HT1080 (cell line): ENCODE results near the gene ARFGEF3. TPM values are rescaled to one million over a fixed set of nuclear protein-coding genes. Genes with fewer than 3 reads are reported as not detected.

Experiments
- DNase-seq: peaks from one replicate; pipeline ENCODE4 v3.0.0-alpha.2; 2015; ENCODE audit warnings: low read depth
- total RNA-seq: library from RNA; depleted of rRNA; stranded (reverse); fragments of >200 nt; shearing (Covaris generic); gene quantifications from 2 replicates; pipeline ENCODE4 v1.2.3, GENCODE V29; 2014

The ARFGEF3 gene
- total RNA-seq, 1 experiment from 2014 or later: 4.5 TPM

DNA sequence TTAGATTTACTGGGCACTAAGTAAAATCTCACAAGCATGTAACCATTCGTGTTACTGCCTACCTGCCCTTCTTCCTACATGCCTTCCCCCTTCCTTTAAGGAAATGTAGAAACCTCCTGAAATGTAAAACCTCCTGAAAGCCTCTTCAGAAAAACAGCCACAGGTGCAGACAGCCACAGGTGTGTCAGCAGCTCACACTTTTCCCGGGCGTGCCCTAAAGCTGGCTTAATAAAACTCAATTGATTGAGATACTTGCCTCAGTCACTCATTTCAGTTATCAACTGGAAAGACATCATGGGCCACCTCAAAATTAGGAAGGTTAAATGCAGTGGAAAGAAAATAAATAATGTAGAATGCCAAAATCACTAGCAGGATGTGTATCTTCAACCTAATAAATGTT is 79.6 kb downstream of the ARFGEF3 start:
- DNase-seq: no peak

DNA sequence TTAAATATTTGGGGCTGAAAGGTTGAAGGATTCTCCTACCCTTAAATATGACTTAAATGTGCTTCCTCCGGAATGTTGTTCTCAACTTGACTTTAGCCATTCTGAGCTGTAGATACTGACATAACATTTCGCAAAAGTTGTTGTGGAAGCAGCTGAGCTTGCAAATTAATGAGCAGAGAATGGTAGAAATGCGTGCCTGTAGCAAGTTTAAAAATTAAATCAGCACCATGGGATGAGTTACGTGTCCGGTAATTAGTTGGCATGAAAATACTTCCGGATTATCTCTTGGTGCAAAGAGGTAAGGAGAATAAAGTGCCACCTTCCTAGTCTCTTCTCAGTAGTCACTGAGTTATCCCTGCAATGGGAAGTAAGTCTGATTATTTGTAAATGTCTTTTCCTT is 80.2 kb downstream of the ARFGEF3 start:
- no peak for DNase-seq

DNA sequence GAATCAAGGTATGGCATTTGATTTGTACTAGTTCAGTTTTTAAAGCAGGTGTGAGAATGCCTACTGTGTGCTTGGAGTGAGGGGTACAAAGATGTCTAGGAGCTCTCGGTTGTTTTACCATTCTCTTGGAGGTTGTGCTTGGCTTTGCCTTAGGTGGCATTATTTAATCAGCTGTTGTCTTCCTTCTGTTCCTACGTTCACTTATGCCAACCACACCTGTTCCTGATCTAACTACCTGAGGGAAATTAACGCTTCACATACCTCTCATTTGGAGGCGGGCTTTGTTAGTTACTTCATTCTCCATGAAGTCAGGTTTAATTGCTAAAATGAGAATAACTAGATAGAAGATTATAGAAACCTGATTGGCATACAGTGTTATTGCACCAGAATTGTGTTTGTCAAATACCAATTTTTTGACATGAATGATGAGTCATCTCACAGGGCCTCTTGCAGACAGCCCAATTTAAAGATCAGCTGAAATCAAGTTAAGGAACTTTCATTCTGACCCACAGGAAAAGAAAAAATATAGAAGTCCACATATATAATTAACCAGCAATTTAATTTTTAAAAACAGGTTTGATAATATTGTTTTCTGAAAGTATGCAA is 81.4 kb downstream of the ARFGEF3 start:
- DNase-seq: no peak

DNA sequence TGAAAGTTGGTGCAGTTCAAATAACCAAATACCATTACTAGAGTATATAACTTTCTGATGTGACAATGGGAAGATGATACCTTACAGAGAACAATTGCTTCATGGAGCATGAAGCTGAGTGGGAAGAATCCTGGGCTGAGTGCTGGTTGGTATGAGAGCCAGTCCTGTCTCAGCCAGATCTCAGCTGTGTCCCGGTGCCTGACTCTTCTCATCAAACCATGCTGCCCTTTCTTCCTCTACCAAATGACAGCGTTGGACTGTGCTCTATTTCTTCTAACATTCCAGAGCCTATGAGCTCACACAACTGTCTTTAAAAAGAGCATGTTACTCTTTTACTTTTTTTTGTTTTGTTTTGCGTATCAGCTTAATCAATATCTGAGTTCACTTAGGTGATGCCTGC is 84.0 kb downstream of the ARFGEF3 start:
- DNase-seq: peak; percentile 13

DNA sequence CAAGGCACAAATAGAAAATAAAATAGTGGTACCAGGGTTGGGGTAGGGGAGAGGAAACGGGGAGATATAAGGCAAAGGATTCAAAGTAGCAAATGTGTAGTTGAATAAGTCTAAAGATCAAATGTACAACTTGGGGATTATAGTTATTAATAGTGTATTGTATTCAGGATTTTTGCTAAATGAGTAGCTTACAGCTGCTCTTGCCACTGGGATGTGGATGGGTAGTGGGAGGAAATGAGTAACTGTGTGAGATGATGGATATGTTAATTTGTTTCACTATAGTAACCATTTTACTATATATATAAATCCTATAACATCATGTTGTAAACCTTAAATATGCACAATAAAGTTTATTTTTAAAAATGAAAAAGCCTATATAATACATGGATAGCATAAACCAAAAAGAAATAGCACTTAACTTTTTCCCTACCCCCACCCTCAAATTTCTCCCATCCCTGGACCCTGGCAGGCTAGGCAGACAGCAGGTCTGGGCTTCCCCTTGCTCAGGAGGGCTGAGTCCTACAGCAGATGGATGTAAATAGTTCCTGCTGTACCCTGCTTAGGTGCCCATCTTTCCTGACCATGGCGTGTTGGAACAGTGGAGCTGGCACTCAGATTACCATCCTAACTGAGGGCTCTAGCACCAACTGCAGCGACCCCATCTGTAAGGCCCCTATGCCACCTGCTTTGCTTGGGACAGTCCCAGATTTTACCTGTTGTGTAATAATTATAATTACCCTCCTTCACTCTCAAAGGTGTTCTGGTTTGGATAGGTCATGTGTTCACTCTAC is 85.1 kb downstream of the ARFGEF3 start:
- peak; percentile 70 for DNase-seq

DNA sequence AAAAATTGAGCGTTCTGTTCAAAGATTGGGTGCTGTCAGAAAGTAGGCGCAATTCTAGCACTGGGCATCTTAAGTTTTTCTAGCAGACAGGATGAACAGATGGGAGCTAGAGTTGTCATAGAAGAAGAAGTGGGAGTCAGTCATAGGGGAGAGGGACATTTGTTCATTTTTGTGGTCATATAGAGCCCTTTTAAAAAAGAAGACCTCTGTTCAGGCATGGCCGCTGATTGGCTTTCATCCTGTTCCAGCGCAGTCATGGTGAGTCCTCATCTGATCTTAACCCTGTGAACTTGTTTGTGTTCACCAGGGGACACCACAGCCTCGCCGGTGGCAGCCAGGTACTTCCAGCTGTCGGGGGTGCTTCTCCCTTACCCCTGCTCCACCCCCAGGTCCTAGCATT is 86.3 kb downstream of the ARFGEF3 start:
- no peak for DNase-seq

DNA sequence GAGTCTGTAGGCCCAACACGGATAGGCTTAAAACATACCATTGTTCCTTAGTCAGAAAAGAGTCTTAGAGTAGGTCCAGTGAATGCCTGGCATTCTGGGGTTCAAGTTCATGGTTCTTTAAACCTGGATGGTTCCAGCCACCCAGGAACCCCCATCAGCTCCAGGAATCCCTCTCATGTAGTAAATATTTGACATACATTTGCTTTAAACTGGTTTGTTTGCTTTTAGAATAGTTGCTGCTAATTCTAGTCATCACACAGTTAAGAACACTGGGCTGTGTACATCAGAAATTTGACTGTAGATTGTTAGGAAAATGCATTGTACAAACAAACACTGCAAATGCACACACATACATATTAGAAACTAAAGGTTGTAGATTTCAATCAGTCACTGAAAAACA is 87.1 kb downstream of the ARFGEF3 start:
- DNase-seq: no peak

DNA sequence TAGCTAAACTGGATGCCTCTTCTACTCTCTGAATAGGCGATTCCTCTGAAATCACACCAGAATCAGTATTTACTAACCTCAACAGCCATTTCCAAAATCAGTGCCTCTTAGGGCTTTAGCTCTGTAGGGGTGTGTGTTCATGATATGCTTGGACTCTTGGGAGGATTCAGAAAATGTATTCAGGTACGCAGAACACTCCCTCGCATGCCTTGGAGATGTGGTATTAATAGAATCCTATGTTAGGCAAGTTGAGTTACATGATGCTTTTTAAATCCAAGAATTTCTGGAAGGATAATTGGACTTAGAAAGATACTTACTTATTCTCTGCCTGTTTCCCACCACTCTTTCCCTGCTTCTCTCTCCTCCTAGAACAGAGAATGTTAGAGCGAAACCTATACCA is 88.3 kb downstream of the ARFGEF3 start:
- DNase-seq: no peak

DNA sequence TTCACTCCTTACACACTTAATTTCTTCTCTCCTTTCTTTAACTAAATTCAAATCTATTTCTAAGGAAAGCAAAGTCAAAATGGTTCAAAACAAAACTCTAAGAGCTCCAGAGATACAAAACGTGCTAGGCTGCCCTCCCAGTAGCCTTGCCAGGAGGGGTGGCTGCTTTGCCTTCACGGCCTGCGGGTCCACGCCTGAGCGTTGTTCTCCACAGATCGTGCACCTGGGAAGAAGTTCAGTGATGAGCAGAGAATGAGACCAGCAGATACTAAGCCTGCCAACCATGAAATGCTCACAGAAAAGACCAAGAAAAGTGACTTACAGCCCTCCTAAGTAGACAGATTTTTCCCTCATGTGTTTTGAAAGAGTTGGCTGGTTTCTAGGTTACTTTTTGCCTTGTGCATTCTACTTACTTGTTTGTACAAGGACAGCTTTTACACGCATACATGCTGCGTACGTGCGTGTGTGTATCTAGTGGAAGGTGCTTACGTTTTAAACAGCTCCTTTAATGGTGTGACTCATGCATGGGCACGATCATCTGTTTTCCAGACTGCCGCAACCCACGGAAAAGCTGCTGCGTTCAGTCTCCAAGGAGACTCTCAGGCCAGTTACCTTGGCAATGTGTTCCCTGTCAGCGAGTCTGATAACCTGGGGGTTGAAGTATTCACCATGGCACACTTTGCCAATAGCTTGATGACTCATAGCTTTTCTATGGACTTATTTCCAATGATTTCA is 88.9 kb downstream of the ARFGEF3 start:
- DNase-seq: peak; percentile 75

DNA sequence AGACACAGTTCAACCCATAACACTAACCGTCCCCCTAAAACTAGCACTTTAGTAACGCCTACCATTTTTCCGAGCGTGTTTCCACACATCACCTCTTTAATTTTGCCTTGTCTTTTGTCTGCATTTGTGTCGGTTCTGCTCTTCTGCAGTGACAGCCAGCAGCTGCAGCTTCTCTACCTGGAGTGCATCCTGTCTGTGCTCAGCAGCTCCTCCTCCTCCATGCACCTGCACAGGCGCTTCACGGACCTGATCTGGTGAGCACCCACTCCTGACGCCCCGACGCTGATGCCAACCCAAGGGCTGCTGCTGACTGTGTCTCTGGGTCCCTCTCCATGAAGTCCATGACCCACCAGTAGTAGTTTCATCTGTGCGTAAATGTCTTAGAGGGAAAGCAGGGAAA is 92.0 kb downstream of the ARFGEF3 start:
- DNase-seq: no peak

DNA sequence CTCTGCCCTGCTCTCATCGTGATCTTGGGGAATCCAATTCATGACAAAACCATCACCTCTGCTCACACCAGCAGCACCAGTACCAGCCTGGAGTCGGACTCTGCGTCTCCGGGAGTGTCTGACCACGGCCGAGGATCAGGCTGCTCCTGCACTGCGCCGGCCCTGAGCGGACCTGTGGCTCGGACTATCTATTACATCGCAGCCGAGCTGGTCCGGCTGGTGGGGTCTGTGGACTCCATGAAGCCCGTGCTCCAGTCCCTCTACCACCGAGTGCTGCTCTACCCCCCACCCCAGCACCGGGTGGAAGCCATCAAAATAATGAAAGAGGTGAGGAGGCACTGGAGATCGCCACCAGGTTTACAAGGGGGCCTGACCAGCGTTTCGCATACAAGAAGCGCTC is 93.7 kb downstream of the ARFGEF3 start:
- DNase-seq: no peak

DNA sequence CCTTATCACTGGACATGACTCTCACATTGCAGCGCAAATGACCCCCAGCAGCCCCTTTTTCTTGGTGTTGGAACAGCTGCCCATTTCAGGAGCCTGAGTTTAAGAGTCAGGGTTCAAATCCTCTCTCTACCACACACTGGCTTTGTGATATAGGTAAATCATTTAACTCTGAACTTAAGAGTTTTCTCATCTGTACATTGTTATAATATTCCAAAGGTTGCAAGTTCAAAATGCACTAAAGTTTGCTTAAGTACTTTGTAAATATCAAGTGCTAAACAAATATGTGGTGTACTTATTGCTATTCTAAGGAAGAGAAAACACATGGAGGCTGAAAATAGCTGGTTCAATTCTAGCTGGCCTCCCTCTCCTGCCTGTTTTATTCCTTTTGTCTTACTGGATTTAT is 95.9 kb downstream of the ARFGEF3 start:
- no peak for DNase-seq

DNA sequence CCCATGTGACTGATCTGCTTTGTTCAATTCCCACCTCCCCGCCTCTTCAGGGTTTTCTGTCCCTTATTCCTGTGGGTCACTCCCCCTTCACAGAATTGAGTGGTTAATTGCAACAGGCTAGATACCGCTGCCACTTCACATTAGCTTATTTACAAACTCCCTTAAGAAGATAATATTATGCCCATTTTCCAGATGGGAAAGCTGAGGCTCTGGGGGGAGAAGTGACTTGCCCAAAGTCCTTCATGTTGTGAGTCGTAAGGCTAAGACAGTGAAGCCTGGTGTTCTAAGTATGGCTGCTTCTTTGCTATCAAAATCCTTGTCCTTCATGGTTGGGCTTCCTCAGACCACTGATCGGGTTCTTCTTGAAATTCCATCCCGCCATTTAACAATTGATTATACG is 96.5 kb downstream of the ARFGEF3 start:
- no peak for DNase-seq

DNA sequence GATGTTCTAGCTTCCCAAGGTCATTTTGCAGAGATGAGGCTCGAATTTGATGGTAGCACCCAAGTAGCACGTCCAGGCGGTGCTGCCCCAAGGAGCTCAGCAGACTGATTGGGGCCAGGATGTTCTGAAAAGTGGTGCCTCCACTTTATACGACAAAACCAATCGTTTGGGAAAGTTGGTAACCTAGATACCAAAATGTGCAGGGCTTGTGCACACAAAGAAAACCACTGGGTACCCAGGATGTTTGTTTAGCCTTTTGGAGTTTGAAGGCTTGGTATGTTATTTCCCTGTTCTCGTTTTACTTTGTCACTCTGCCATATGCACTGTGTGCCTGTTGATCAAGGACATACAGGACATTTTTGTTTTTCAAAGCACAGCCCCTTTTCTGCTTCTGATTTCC is 97.3 kb downstream of the ARFGEF3 start:
- DNase-seq: no peak

DNA sequence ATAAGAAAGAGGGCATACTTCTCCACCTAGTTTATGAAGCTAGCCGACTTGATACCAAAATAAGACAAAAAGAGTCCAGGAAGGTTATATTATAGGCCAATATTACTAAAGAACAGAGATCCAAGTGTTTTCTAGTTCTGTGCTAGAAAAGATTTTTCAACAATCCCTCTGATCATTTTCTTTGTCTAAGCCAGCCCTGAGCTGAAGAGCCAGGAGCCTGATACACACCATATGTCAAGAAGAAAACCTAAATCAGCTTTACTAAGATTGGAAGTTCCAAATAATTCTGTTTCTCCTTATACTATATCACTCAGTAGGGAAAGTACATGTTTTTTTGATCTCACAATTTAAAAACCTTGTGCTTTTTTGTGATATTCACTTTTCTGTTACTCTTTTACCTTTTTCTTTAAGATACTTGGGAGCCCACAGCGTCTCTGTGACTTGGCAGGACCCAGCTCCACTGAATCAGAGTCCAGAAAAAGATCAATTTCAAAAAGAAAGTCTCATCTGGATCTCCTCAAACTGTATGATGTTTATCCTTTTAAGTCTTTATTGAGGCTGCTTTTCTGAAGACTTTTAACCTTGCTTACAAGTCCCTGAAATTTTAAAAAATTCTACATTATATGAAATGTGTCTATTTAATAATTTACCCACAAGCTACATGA is 99.5 kb downstream of the ARFGEF3 start:
- DNase-seq: no peak

DNA sequence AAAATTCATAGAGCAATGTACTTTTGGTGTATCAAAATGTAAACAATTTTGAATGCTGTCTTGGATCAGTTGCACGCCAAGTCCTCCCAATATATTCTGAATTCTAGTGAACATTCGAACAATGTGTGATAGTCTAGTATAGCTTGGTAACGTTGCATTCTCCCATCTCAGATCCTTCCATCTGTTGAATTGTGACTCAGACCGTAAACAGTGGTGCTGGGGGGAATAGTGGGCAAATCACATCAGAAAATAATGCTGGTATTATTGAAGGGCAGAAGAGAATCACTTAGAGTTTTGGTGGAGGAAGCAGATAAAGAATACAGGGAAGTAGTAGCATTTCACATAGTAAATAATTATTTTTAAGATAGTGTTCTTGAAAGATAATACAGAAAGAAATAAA is 102.2 kb downstream of the ARFGEF3 start:
- no peak for DNase-seq

DNA sequence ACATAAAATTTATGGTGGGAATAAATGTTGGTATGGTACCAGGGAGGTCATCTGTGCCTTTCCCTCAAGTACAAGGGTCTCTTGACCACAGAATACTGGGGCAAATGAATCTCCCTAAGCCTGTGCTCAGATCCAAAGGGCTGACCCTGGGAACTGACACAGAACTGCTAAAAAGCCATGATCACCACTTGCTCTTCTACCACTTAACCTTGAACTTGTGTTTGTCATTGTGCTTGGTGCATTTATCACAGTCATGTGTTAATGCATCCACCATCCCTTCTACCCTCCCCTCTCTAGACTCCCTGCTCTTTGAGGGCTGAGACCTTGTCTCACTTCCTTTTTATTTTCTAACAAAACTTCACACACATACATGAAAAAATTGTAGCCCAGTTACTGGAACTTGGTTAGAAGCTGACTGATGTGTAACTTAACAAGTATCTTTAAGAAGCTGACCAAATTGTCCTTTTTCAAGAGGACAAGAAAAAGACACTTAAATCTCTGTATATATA is 102.7 kb downstream of the ARFGEF3 start:
- no peak for DNase-seq

DNA sequence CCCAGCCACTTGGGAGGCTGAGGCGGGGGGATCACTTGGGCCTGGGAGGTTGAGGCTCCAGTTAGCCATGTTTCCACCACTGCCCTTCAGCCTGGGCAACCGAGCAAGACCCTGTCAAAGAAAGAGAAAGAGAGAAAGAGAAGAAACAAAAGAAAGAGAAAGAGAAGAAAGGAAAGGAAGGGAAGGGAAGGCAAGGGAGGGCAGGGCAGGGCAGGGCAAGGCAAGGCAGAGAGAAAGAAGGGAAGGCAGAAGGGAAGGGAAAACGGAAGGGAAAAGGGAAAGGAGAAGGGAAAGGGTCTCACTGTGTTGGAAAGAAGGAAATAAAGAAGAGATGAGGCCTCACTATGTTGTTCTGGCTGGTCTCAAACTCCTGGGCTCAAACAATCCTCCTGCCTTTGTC is 104.4 kb downstream of the ARFGEF3 start:
- DNase-seq: no peak

DNA sequence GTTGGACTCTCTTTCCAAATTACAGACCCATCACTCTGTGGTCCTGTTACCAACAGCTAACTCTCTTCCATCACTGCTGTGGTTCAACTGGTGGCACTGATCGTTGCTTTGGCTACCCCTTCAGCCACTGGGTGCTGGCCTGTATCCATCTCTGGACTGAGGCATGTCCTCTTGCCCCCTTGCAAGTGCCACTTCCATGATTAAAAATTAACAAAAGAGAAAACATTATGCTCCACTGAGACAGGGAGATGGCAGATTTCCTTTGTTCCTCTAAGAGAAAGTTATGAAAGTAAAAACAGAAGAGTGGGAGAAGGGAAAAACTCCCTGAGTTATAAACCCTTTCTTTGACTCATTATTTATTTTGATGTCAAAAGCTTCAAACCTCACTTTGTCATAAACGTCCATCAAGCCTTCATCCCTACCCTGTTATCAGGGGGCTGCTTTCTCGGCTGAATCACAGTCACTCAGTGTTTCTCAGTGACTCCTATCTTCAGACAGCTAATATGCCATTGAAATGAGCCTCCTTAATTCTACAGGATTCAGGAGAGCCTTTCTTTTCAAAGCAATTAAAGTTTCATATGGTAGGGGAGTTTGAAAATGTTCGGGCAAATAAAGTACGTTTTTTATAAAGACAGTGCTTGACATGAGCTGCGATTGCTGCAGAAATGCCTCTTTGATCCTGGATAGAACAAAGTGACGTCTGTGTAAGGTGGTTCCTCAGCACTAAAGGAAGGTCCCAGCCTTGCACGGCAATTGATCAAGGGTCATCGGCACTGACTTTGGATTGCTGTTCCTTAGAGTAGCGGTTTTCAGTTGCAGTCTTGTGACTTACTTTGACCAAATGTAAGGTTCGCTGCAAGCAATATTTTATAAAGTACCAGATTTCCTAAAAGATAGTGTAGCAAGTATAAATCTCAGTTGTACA is 106.5 kb downstream of the ARFGEF3 start:
- DNase-seq: no peak

DNA sequence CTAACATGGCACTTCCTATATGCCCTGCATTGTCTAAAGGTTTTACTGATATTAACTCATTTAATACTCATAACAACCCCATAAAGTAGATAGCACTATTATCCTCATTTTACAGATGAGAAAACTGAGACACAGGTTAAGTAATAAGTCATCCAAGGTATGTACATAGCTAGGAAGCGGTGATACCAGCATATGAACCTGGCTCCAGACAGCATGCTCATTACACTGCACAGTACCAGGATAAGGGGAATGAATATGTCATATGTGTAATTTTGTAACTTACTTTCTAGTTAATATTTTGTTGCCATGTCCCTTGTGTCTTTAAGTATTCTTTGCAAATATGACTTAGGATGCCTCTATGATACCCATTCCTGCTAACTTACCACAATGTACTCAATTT is 109.7 kb downstream of the ARFGEF3 start:
- DNase-seq: no peak
